HG02623 (cell line): ENCODE data around the gene PLAU.
"Not testable (repeated sequence)": the region's sequence is repeated elsewhere in the genome, so short reads cannot be mapped to it uniquely, and the experiment has no call there.

Experiments used
- ATAC-seq: cut with Tn5 transposase; IDR thresholded peaks from one replicate; pipeline ENCODE4 v1.9.1; 2021; ENCODE audit warnings: moderate library complexity; ENCODE audit not compliant: unreplicated experiment

PLAU gene

DNA sequence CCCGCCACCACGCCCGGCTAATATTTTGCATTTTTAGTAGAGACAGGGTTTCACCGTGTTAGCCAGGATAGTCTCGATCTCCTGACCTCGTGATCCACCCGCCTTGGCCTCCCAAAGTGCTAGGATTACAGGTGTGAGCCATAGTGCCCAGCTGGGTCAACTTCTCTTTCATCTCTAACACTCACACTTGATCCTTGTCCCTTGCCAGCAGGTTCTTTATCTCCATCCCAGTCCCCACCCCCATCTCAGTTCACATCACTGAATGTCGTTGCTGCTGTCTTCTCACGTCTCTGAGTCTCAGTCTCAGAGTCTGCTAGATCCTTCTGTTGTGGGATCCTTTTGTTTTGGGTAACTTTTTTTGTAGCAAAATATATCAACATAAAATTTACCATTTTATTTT is 15.6 kb upstream of the PLAU start:
- not testable (repeated sequence) for ATAC-seq

DNA sequence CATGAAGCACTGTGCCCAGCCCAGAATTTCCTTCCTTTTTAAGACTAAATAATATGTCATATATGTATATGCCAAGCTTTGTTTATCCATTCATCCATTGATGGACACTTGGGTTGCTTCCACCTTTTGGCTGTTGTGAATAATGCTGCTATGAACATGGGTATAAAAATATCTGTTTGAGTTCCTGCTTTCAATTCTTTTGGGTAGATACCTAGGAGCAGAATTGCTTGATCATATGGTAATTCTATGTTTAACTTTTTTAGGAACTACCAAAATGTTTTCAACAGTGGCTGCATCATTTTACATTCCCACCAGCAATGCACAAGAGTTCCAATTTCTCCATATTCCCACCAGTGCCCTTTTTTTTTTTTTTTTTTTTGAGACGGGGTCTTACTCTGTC is 13.2 kb upstream of the PLAU start:
- ATAC-seq, result no peak

DNA sequence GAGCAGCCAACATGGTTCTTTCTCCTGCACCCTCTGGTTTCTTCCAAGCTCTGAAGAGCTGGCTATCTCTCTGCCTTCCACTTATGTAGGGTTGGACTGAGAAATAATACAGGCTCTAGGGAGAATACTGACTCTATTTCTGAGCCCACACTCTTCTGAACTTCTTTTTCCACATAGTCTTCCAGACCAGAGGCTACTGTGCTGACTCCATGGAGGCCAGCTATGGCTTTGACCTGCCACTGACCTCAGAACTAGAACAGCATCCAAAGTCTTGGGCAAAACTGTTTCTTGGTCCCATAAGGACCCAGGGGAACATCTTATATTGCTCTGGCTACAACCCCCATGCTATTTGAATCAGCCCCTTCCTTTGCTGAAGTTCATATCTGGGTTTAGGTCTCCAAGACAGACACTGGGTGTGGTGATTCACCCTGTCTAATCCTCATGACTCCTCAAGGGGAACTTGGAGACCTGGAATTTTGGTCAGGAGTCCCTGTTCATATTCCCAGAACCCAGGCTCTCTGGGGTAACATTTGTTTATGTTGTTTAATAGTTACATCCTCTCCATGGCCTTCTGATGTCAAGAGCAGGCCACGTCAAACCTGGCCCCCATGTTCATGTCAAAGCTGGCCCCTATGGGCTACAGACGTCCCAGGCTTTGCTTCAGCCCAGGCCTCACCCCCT is 12.1 kb upstream of the PLAU start:
- ATAC-seq, result no peak

- no peak for ATAC-seq
Observed at GRCh38 chr10:73899423-73899822, 11.5 kb upstream of the PLAU start.

- no peak for ATAC-seq
Observed at GRCh38 chr10:73900064-73900463, 10.9 kb upstream of the PLAU start.

GRCh38 chr10:73901261-73901660 is 9.7 kb upstream of the PLAU start:
- ATAC-seq, result no peak

GRCh38 chr10:73902351-73902750 is 8.6 kb upstream of the PLAU start:
- no peak for ATAC-seq

DNA sequence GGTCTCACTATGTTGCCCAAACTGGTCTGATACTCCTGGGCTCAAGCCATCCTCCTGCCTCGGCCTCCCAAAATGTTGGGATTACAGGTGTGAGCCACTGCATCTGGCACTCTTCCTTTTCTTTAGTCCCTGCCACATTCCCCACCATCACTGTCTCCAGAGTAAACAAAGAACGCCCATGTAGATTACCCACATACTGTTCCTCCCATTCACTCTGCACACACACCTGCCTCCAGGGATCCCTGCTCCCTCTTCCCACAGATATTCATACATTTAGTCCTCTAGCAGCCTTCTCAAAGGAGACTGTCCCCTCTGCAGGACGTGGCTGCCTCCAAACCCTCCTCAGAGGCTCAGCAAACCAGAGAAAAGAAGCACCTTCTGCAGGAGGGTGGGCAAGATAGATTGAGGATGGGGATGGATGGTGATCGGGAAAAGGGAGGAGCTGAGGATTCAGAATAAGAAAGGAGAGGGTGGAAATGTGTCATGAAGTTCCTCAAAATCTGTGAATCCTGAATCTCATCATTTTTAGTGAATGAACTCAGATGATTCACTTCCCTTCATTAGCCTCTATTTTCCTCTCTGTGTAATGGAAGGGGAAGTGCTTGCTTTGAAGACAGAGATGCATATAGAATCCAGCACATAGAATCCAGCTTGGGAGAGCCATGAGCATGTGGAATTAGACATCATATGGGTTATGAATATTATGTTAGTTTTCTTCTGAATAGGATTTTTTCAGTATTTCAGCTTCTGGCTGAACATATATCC is 5.5 kb upstream of the PLAU start:
- ATAC-seq, result no peak

- no peak for ATAC-seq
Observed at GRCh38 chr10:73906524-73907447, 4.1 kb upstream of the PLAU start.

GRCh38 chr10:73907841-73908517 is 3.0 kb upstream of the PLAU start:
- no peak for ATAC-seq

GRCh38 chr10:73908853-73909539 is 1.9 kb upstream of the PLAU start:
- no peak for ATAC-seq

DNA sequence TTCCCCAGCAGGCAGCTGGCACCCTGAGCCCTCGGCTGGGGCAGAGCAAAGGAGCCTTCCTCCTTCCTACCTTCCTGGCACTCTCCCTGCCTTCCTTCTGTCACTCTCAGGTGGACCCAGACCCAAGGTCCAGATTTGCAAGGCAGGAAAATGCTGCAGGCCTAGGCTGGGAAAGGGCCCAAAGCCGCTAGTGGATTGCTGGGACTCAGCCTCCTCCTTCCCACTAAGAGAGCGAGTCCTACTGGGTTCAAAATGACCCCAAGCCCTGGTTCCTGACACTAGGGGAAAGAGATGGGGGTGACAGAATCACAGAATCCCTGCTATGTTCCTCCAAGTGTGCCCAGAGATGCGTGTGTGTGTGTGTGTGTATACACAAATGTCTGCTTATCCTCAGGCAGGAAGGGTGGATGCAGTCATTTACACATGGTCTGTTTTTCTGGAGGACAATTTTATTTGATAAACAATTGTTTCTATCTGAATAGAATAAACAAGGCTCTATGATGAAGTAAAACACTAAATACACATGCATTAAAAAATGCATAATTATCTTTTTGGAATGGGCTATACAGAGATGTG is 1.3 kb upstream of the PLAU start:
- ATAC-seq, result no peak

DNA sequence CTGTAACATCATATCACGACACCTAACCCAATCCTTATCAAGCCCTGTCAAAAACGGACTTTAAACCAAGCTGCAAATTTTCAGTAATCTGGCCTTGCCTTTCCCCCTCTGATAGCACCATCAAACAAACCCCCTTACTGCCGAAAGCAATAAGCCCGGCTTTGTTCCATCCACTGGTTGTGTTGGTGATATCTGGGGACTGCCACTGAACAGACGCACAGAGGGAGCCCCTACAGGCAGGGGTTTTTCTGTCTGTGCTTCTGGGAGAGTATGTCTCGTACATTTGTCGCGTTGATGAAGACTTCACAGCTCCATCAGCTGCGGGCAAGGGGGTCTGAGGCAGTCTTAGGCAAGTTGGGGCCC is 550 bp upstream of the PLAU start:
- no peak for ATAC-seq

DNA sequence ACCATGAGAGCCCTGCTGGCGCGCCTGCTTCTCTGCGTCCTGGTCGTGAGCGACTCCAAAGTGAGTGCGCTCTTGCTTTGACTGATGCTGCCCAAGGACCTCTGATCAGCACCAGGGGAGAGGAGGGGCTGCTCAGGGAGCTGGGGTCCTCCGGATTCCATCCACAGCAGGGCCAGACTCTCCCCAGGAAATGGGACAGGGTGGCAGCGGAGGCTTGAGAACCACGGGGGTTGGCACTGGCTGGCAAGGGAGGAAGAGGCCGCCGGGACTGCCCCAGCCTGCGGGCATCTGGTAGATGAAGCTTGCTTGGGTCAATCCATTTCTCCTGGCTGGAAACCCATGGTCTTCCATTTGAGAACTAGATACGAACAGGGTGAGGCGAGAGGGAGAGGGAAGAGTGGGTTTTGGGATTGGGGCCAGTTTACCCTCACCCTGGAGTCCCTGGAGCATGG is 647 bp downstream of the PLAU start:
- no peak for ATAC-seq

- ATAC-seq, result no peak
Observed at GRCh38 chr10:73914036-73914435, 3.1 kb downstream of the PLAU start.

DNA sequence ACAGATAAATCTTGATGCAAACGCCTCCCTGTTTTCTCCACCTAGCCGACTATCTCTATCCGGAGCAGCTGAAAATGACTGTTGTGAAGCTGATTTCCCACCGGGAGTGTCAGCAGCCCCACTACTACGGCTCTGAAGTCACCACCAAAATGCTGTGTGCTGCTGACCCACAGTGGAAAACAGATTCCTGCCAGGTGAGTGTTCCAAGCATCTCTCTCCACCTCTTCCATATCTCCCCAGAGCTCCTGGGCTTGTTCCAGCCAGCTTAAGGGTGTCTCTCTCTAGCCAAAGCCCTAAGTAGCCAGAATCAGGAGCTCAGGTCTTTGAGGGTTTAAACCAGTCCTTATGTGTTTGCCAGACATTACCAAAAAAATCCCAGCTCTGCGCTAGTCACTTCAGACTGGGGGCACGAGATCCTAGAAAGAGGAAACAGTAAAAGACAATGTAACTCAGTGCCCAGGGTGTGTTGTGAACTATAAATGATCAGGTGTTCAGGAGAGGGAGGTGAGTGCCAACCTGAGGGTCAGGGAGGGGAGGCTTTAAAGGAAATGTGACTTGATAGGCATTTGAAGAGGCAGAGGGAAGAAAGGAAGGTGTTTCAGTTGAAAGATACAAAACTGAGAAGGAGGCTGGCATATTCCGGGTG is 4.4 kb downstream of the PLAU start:
- no peak for ATAC-seq

- no peak for ATAC-seq
Observed at GRCh38 chr10:73916761-73917470, 6.0 kb downstream of the PLAU start.

GRCh38 chr10:73917566-73918305 is 6.8 kb downstream of the PLAU start:
- no peak for ATAC-seq
